Neural progenitor cell (in vitro differentiated cells): ENCODE results near the gene MAP3K19. TPM values are rescaled to one million over a fixed set of nuclear protein-coding genes. Genes with fewer than 3 reads are reported as not detected.

Experiments
- DNase-seq: peaks from one replicate; pipeline ENCODE4 v3.0.0-alpha.2; 2016; ENCODE audit warnings: low spot score
- H2AFZ ChIP-seq: fragments of 200-600 bp; sonication (generic); replicated peaks from 2 replicates; pipeline ENCODE4 v1.6.1; 2016; ENCODE audit warnings: antibody characterized with exemption
- H3F3A ChIP-seq: fragments of 200-600 bp; sonication (generic); 2 replicates; pipeline ENCODE4 v1.6.1; 2016; ENCODE audit warnings: antibody characterized with exemption, low read depth
- H3K27ac ChIP-seq: fragments of 200-600 bp; sonication (generic); 2 replicates; pipeline ENCODE4 v1.5.1; 2016; ENCODE audit warnings: mild to moderate bottlenecking
- H3K27me3 ChIP-seq: fragments of 200-600 bp; sonication (generic); 2 replicates; pipeline ENCODE4 v1.6.1; 2016; ENCODE audit warnings: mild to moderate bottlenecking, moderate library complexity
- H3K36me3 ChIP-seq: fragments of 200-600 bp; sonication (generic); 2 replicates; pipeline ENCODE4 v1.5.1; 2016
- H3K4me1 ChIP-seq: fragments of 200-600 bp; sonication (generic); 2 replicates; pipeline ENCODE4 v1.6.1; 2016; ENCODE audit warnings: mixed run types
- H3K4me2 ChIP-seq: fragments of 200-600 bp; sonication (generic); 2 replicates; pipeline ENCODE4 v1.6.1; 2016
- H3K4me3 ChIP-seq: fragments of 200-600 bp; sonication (generic); 2 replicates; pipeline ENCODE4 v1.5.1; 2016
- H3K79me2 ChIP-seq: fragments of 200-600 bp; sonication (generic); 2 replicates; pipeline ENCODE4 v1.6.1; 2016; ENCODE audit warnings: low read depth
- H3K9ac ChIP-seq: fragments of 200-600 bp; sonication (generic); 2 replicates; pipeline ENCODE4 v1.6.1; 2016
- H3K9me3 ChIP-seq: fragments of 200-600 bp; sonication (generic); 2 replicates; pipeline ENCODE4 v1.5.1; 2016; ENCODE audit warnings: low read depth
- H4K20me1 ChIP-seq: fragments of 200-600 bp; sonication (generic); 2 replicates; pipeline ENCODE4 v1.6.1; 2016; ENCODE audit warnings: low read depth
- H3K27ac Mint-ChIP-seq: 3 replicates; pipeline ENCODE4 v1.8.0; 2021; ENCODE audit warnings: mixed read lengths
- H3K27me3 Mint-ChIP-seq: 2 replicates; pipeline ENCODE4 v1.8.0; 2022; ENCODE audit warnings: low read depth, mild to moderate bottlenecking, inconsistent platforms, moderate library complexity, mixed read lengths; ENCODE audit not compliant: insufficient read depth
- H3K36me3 Mint-ChIP-seq: 3 replicates; pipeline ENCODE4 v1.8.0; 2021; ENCODE audit warnings: mixed read lengths
- H3K4me1 Mint-ChIP-seq: 3 replicates; pipeline ENCODE4 v1.8.0; 2021; ENCODE audit warnings: mixed read lengths
- H3K4me3 Mint-ChIP-seq: 3 replicates; pipeline ENCODE4 v1.8.0; 2021; ENCODE audit warnings: mild to moderate bottlenecking, moderate library complexity, mixed read lengths
- H3K9me3 Mint-ChIP-seq: 3 replicates; pipeline ENCODE4 v1.8.0; 2020; ENCODE audit warnings: mixed read lengths
- EZH2 ChIP-seq: fragments of 200-600 bp; sonication (generic); IDR thresholded peaks from 2 replicates; pipeline ENCODE4 v1.6.1; 2017; ENCODE audit warnings: antibody characterized with exemption, mild to moderate bottlenecking, moderate library complexity
- EZH2phosphoT487 ChIP-seq: fragments of 200-600 bp; sonication (generic); IDR thresholded peaks from 2 replicates; pipeline ENCODE4 v1.6.1; 2017; ENCODE audit warnings: antibody characterized with exemption
- total RNA-seq: library from RNA; depleted of rRNA; stranded (reverse); fragments of >200 nt; gene quantifications from 2 replicates; pipeline ENCODE4 v1.2.3, GENCODE V29; 2015; ENCODE audit warnings: low replicate concordance
- TF ChIP-seq, protein P1 (sequence below): fragments of 200-600 bp; sonication (generic); IDR thresholded peaks from 2 replicates; pipeline ENCODE4 v1.5.1; 2017; ENCODE audit warnings: antibody characterized with exemption, mild to moderate bottlenecking

The MAP3K19 gene
- total RNA-seq, 1 donor from 2014 or later, result not detected

DNA sequence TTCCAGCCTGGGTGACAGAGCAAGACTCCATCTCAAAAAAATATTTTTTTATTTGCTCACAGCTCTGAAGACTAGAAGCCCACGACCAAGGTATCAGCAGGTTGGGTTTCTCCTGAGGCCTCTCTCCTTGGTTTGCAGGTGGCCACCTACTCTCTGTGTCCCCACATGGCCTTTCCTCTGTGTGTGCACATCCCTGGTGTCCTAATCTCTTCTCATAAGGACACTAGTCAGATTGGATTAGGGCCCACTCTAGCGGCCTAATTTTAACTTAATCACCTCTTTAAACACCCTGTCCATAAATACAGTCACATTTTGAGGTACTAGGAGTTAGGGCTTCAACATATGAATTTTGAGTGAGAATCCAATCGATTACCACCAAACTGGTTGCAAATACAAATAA, 2.9 kb upstream of the MAP3K19 start:
- Mint-ChIP-seq H3K36me3 (no peaks in the 10 kb centered on the region), H3K4me3 (no peak overlapping the region), H3K4me1 (peaks cover 33% of the 10 kb centered on the region), H3K27me3 (no peaks in the 10 kb centered on the region), H3K9me3 (no peaks in the 10 kb centered on the region), H3K27ac (no peak overlapping the region)
- Histone ChIP-seq H3K27ac (no peak overlapping the region), H2AFZ (peak overlapping the region; percentile 60), H3K4me2 (no peak overlapping the region), H3K9ac (no peak overlapping the region), H3K4me1 (peaks cover 13% of the 10 kb centered on the region), H4K20me1 (peaks cover 11% of the 10 kb centered on the region), H3K79me2 (peaks cover 30% of the 10 kb centered on the region), H3K27me3 (no peaks in the 10 kb centered on the region), H3F3A (peaks cover 6% of the 10 kb centered on the region), H3K9me3 (no peaks in the 10 kb centered on the region), H3K36me3 (peaks cover 6% of the 10 kb centered on the region), H3K4me3 (no peak overlapping the region)
- TF ChIP-seq EZH2, result no peak
- TF ChIP-seq, protein P1, sequence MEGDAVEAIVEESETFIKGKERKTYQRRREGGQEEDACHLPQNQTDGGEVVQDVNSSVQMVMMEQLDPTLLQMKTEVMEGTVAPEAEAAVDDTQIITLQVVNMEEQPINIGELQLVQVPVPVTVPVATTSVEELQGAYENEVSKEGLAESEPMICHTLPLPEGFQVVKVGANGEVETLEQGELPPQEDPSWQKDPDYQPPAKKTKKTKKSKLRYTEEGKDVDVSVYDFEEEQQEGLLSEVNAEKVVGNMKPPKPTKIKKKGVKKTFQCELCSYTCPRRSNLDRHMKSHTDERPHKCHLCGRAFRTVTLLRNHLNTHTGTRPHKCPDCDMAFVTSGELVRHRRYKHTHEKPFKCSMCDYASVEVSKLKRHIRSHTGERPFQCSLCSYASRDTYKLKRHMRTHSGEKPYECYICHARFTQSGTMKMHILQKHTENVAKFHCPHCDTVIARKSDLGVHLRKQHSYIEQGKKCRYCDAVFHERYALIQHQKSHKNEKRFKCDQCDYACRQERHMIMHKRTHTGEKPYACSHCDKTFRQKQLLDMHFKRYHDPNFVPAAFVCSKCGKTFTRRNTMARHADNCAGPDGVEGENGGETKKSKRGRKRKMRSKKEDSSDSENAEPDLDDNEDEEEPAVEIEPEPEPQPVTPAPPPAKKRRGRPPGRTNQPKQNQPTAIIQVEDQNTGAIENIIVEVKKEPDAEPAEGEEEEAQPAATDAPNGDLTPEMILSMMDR, result no peak
- TF ChIP-seq EZH2phosphoT487, result no peak
- no peak for DNase-seq

DNA sequence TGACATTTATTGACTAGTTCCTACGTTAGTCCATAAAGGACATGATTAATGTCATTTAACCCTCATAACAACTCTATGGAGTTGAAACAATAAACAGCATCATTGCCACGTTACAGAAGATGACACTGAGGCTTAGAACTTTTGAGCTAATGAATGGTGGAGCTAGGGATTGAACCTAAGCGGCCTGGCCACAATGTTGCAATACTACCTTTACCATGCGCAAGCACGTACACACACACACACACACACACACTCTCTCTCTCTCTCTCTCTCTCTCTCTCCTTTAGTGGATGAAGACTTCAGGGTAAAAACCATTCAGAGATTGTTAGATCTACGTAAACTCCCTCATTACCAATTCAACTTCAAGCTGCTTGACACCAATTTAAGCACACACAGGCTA, 875 bp upstream of the MAP3K19 start:
- peaks cover under 1% of the 10 kb centered on the region for H3K27me3 Mint-ChIP-seq
- H3K79me2 ChIP-seq, result peaks cover 10% of the 10 kb centered on the region
- no peaks in the 10 kb centered on the region for H3K27me3 ChIP-seq
- H3K4me1 ChIP-seq, result peaks cover 8% of the 10 kb centered on the region
- no peak for DNase-seq
- H2AFZ ChIP-seq, result no peak overlapping the region
- H3K4me2 ChIP-seq, result no peak overlapping the region
- H3F3A ChIP-seq, result peaks cover 6% of the 10 kb centered on the region
- H3K4me3 ChIP-seq, result no peak overlapping the region
- no peak overlapping the region for H3K9ac ChIP-seq
- no peaks in the 10 kb centered on the region for H3K9me3 ChIP-seq
- no peak overlapping the region for H3K27ac Mint-ChIP-seq
- H3K27ac ChIP-seq, result no peak overlapping the region
- no peaks in the 10 kb centered on the region for H3K36me3 ChIP-seq
- peaks cover 22% of the 10 kb centered on the region for H3K4me1 Mint-ChIP-seq
- H3K4me3 Mint-ChIP-seq, result no peak overlapping the region
- peaks cover 2% of the 10 kb centered on the region for H4K20me1 ChIP-seq
- TF ChIP-seq EZH2phosphoT487, result no peak
- TF ChIP-seq, protein P1, result no peak
- TF ChIP-seq EZH2, result no peak
- H3K36me3 Mint-ChIP-seq, result no peaks in the 10 kb centered on the region
- H3K9me3 Mint-ChIP-seq, result no peaks in the 10 kb centered on the region

DNA sequence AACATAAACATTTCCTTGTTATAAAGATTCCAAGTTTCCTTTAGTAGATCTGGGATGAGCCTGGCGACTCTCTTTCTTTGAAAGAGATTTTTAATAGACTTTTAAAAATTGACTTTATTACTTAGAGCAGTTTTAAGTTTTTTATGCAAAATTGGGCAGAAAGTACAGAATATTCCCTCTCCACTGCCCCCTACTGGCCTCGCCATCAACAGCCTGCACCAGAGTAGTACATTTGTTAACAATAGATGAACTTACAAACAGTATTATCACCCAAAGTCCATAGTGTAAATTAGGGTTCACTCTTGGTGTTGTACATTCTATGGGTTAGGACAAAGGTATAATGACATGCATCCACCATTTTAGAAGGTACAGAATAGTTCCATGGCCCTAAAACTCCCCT, 3.9 kb downstream of the MAP3K19 start:
- Histone ChIP-seq H3K9ac (no peak overlapping the region), H4K20me1 (no peaks in the 10 kb centered on the region), H3K4me2 (no peak overlapping the region), H2AFZ (no peak overlapping the region), H3K27me3 (no peaks in the 10 kb centered on the region), H3K4me3 (no peak overlapping the region), H3K4me1 (peaks cover 7% of the 10 kb centered on the region), H3K36me3 (no peaks in the 10 kb centered on the region), H3F3A (no peaks in the 10 kb centered on the region), H3K9me3 (no peaks in the 10 kb centered on the region), H3K27ac (no peak overlapping the region), H3K79me2 (no peaks in the 10 kb centered on the region)
- no peak overlapping the region for H3K4me3 Mint-ChIP-seq
- H3K27me3 Mint-ChIP-seq, result peaks cover 4% of the 10 kb centered on the region
- no peak overlapping the region for H3K27ac Mint-ChIP-seq
- no peaks in the 10 kb centered on the region for H3K36me3 Mint-ChIP-seq
- H3K4me1 Mint-ChIP-seq, result peaks cover 12% of the 10 kb centered on the region
- TF ChIP-seq, protein P1, result peak; percentile 63
- TF ChIP-seq EZH2phosphoT487 (no peak), EZH2 (no peak)
- DNase-seq, result no peak
- H3K9me3 Mint-ChIP-seq, result no peaks in the 10 kb centered on the region
